Neural cell (in vitro differentiated cells): ENCODE measurements around the gene ODAD4.

Experiments used
- EP300 ChIP-seq: fragments of 450-650 bp; conservative IDR thresholded peaks from 2 replicates; pipeline ENCODE4 v1.6.1; 2014; ENCODE audit warnings: antibody characterized with exemption, mild to moderate bottlenecking, moderate library complexity; ENCODE audit not compliant: poor library complexity, severe bottlenecking
- EZH2 ChIP-seq: fragments of 200-600, 300-800 bp; shearing (Covaris generic), sonication (generic); IDR thresholded peaks from 2 replicates; pipeline ENCODE4 v1.6.1; 2014; ENCODE audit warnings: antibody characterized with exemption, low read length, borderline replicate concordance, mild to moderate bottlenecking; ENCODE audit not compliant: insufficient read depth, poor library complexity, severe bottlenecking
- RAD21 ChIP-seq: fragments of 450-650 bp; conservative IDR thresholded peaks from 2 replicates; pipeline ENCODE4 v1.6.1; 2014; ENCODE audit warnings: antibody characterized with exemption, mild to moderate bottlenecking, moderate library complexity
- SMC3 ChIP-seq: fragments of 450-650 bp; conservative IDR thresholded peaks from 2 replicates; pipeline ENCODE4 v1.6.1; 2014; ENCODE audit warnings: antibody characterized with exemption, mild to moderate bottlenecking, moderate library complexity; ENCODE audit not compliant: poor library complexity
- TF ChIP-seq, protein P1 (sequence below): fragments of 450-650 bp; IDR thresholded peaks from 2 replicates; pipeline ENCODE4 v1.5.1; 2014; ENCODE audit warnings: antibody characterized with exemption, mild to moderate bottlenecking, moderate library complexity; ENCODE audit not compliant: poor library complexity, severe bottlenecking
- TF ChIP-seq, protein P2 (sequence below): IDR thresholded peaks from 2 replicates; pipeline ENCODE4 v1.6.1; 2012; ENCODE audit warnings: borderline replicate concordance

DNA sequence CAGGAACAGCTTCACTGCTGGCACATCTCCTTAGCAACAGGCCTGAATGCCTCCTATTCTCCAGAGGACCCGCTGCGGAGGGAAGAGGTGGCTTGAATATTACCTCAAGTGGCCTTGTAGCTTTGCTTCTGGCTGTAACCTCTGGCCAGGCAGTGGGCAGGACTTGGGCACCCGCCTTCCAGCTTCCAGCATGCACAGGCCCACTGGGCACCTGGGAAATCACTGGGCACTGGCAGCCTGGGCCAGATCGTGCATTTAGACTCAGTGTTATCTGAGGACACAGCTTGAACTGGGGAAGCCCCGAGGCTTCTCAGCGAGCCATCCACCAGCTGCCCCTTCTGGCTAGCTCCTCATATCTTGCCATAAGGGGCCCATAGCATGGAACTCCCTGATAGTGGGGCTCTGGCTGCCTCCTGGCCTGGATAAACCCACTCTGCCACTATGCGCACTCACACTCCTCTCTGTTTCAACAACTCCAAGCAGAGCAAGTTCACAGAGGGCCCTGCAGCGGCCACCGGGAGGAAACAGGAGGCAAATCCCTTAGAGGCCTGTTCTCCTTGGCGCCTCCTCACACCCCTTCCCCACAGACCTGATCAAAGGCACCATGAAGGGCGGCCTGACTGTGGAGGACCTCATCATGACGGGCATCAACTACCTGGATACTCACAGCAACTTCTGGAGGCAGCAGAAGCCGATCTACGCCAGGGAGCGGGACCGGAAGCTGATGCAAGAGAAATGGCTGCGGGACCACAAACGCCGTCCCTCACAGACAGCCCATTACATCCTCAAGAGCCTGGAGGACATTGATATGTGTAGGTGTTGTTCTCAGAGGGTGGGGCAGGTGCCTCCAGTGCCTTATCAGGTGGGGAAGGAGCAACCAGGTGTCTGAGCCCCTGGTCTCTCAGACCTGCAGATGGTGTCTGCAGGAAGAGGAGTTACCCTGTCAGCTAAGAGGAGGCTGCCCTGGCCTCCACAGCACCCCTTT is 7.8 kb downstream of the ODAD4 start:
- TF ChIP-seq RAD21 (no peak), SMC3 (no peak), EZH2 (no peak), EP300 (no peak)
- TF ChIP-seq, protein P1, sequence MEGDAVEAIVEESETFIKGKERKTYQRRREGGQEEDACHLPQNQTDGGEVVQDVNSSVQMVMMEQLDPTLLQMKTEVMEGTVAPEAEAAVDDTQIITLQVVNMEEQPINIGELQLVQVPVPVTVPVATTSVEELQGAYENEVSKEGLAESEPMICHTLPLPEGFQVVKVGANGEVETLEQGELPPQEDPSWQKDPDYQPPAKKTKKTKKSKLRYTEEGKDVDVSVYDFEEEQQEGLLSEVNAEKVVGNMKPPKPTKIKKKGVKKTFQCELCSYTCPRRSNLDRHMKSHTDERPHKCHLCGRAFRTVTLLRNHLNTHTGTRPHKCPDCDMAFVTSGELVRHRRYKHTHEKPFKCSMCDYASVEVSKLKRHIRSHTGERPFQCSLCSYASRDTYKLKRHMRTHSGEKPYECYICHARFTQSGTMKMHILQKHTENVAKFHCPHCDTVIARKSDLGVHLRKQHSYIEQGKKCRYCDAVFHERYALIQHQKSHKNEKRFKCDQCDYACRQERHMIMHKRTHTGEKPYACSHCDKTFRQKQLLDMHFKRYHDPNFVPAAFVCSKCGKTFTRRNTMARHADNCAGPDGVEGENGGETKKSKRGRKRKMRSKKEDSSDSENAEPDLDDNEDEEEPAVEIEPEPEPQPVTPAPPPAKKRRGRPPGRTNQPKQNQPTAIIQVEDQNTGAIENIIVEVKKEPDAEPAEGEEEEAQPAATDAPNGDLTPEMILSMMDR, result no peak
- TF ChIP-seq, protein P2, sequence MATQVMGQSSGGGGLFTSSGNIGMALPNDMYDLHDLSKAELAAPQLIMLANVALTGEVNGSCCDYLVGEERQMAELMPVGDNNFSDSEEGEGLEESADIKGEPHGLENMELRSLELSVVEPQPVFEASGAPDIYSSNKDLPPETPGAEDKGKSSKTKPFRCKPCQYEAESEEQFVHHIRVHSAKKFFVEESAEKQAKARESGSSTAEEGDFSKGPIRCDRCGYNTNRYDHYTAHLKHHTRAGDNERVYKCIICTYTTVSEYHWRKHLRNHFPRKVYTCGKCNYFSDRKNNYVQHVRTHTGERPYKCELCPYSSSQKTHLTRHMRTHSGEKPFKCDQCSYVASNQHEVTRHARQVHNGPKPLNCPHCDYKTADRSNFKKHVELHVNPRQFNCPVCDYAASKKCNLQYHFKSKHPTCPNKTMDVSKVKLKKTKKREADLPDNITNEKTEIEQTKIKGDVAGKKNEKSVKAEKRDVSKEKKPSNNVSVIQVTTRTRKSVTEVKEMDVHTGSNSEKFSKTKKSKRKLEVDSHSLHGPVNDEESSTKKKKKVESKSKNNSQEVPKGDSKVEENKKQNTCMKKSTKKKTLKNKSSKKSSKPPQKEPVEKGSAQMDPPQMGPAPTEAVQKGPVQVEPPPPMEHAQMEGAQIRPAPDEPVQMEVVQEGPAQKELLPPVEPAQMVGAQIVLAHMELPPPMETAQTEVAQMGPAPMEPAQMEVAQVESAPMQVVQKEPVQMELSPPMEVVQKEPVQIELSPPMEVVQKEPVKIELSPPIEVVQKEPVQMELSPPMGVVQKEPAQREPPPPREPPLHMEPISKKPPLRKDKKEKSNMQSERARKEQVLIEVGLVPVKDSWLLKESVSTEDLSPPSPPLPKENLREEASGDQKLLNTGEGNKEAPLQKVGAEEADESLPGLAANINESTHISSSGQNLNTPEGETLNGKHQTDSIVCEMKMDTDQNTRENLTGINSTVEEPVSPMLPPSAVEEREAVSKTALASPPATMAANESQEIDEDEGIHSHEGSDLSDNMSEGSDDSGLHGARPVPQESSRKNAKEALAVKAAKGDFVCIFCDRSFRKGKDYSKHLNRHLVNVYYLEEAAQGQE, result no peak
